NCI-H2107 (cell line): Measurements from ENCODE around the gene DPYD.

ENCODE experiments used
- DNase-seq: peaks from one replicate; lab custom pipeline; 2025; lab: John Stamatoyannopoulos, UW

The DPYD gene

GRCh38 chr1:97138515-97139032 is 782.3 kb downstream of the DPYD start:
- no peak for DNase-seq

DNA sequence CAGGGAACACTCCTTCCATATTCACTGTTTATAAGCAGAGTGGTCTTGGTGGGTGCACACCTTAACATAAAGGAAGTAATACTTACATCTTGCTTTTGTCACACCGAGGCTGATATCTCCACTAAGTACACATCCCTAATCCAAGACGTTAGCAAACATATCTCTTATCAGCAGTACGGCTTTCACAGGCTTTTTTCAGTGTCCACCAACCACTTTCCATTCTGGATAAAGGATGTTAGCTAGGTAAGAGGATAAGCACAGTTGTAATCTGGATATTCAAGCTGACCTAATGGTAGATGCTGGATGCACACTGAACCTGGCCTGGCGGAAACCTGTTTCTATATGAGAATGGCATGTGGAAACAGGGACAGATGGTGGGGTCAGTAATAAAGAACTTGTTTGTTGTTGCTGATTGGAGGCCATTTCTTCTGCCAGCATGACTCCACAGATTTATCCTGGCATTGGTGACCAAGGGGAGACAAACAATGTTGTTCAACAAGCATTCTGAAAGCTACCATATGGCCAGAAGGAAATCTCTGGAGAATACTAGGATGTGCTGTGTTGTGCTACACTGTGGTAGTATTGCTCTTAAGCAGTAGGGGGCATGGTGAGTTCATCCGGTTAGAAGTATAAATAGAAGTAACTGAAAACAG is 782.8 kb downstream of the DPYD start:
- DNase-seq, result peak; percentile 70

DNA sequence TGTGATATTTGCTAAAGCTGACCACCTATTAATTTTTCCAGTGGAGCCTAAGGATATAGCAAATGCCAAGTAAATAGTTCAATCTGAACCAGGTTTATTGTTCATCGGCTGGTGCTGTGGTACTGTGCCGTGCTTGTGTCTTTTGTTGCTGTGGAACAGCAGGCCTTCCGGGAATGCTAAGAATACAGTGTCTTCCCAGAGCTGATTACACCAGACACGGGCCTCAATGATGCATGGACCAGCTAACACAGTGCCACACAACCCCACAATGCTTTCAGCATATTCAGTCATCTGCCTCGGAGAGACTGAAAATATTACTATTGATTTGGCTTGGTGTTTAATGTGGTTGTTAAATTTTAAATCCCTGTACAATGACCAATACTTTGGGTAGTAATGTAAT is 783.8 kb downstream of the DPYD start:
- DNase-seq, result no peak

DNA sequence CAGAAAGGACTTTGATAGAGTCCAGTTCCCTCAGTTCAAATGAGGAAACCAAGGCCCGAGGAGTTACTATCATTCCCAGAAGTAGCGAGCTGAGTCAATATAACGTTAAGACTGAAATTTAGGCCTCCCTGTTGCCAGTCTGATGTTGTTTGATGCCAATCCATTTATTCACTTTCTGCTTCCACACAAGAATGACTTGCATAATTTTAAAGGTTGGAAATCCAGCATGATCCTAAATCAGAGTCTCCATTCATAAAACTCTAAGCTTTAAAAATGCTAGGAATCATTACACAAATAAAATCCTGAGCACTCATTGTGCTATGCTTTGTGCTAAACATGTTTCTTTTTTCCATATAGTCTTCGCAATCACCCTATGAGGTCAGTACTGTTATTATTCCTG is 784.9 kb downstream of the DPYD start:
- DNase-seq, result no peak

DNA sequence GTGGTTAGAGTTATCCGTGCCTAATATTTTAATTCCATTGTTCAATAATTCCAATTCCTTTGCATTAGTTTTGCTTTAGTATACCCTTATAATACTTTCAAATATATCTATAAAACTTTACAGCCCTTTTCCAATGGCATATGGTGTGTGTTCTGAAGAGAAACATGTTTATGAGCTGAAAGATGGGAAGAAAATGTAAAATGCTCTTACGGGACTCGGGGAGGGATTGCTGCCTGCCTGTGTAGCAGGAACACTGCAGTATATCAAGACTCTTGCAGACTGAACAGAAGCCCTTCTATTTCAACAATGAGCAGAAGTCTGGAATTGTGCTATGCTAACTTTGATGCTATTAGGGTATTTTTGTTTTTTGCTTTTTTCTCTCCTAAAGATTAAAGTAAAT is 792.4 kb downstream of the DPYD start:
- DNase-seq, result no peak

- DNase-seq, result no peak
These were observed 797.0 kb downstream of the DPYD start for GRCh38 chr1:97123717-97124431.

DNA sequence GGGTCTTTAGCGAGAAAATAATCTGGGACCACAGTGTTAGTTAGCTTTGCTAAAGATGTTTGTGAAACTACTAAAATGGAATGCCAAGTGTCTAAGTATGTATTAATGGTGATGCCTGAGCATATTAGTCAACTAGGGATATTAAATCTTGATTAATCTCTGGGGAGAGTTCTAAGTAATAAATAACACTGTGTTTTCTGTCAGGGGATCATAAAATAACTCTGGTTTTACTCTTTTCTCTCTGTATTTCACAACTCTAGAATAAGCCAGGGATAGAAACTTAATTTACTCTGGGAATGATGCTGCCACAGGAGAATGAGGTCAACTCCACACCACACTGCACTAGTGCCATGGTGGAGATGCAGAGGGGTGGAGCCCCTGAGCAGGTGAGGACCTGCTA is 800.0 kb downstream of the DPYD start:
- no peak for DNase-seq

GRCh38 chr1:97119260-97120158 is 801.3 kb downstream of the DPYD start:
- peak; percentile 11 for DNase-seq

- no peak for DNase-seq
These were observed 806.0 kb downstream of the DPYD start for GRCh38 chr1:97114842-97115241.

DNA sequence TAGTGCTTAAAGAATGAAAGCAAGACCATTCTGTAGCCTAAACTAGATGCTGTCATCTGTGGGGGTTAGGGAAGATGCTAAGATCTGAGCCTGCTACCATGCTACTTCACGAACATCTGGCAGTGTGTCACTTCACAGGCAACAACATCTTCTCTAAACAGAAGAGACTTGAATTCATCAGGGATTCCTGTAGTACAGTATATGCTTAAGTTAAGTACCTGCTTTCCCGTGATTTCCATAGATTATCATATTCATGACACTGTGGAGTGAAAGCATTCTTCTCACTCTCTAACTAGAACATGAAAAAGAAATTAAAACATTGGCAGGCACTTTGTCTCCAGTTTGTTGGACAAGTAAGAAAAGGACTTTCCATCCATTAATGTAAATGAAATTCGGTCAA is 808.4 kb downstream of the DPYD start:
- DNase-seq, result no peak

- DNase-seq, result no peak
These were observed 812.7 kb downstream of the DPYD start for GRCh38 chr1:97108179-97108578.

DNA sequence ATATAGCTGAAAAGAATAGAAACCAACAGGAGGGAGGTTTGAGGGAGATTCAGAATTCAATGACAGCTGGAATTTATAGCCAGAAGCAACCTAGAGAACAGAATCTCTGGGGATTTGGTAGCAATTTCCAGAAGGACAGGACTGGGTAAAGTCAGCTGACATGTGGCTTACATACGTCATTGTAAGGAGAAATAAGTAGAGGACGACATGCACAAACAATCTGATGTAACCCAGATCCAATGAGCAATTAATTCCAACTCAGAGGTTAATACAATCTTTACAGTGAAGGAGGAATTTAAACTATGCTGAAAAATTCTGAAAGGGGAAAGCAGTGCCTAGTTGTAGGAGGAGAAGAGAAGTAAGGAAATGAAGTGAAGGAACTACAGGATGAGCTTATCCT is 815.3 kb downstream of the DPYD start:
- DNase-seq, result no peak

- DNase-seq, result no peak
These were observed 819.3 kb downstream of the DPYD start for GRCh38 chr1:97101509-97101908.

DNA sequence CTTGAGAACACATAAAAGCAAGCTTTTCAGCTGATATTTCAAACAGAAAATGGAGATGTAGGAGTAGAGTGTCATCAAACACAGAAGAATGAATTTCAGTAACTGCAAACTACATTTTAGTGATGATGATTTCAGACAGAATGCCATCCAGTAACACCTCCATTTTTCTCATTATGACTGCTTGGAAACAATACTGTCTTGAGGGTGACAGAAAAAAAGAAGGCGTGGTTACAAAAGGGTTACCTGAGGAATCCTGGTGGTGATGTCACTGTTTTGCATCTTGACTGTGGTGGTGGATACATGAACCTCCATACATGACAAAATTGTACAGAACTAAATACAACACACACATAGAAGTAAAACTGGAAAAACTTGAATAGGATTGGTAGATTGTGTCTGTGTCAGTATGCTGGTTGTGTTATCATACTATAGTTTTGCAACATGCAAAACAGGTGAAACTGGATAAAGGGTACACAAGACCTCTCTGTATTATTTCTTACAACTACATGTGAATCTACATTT is 823.4 kb downstream of the DPYD start:
- DNase-seq, result no peak

DNA sequence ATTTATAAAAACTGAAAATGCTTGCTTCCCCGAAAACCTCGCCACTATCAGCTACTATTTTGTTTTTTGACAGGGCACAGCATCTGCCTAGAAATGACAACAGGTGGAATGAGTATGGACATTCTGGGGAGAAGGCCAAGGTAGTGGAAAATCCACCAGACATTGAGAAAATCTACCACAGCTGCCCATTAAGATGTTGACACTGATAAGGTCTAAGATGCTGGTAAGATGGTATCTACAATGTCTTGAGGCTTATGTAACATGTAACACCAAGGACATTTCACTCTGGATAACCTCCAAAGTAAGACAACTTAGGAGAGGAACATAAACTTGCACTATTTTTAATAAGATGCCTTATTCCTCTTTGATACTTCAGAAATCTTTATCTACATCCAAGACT is 825.1 kb downstream of the DPYD start:
- no peak for DNase-seq

- no peak for DNase-seq
These were observed 826.4 kb downstream of the DPYD start for GRCh38 chr1:97094247-97094972.

DNA sequence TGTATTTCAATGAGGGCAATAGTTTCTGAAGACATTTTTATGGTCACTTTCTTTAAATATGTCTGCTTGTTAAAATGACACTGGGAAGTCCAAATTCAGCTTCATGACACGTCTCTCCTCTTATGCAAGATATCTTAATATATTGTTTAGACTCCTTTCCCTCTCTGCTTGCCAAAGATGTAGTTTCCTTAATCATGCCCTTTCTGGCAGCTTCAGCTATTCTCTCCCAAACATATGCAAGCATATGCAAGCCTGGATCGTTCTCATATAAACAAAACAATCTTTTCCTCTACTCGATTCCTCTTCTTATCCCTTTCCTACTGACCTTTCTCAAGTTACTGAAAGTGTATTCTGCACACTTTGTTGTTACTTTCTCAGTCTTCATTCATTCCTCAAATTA is 827.1 kb downstream of the DPYD start:
- no peak for DNase-seq

GRCh38 chr1:97092824-97093223 is 828.0 kb downstream of the DPYD start:
- no peak for DNase-seq

DNA sequence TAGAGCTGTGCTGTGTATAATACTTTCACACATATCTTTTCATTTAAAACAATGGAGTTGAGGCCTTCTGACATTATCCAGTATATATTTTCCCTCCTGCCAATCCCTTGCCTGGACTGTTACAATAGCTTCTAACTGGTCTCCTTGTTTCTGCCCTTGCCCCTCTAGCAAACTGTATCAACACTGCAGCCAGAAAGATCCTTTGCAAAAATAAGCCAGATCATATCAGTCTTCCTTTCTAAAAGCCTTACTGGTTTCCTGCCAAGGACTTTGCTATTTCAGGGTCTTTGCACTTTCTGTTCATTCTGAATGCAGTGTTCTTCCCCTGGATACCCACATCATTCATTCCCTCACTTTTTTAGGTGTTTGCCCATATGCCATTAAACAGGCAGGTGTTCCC is 829.2 kb downstream of the DPYD start:
- DNase-seq, result no peak

DNA sequence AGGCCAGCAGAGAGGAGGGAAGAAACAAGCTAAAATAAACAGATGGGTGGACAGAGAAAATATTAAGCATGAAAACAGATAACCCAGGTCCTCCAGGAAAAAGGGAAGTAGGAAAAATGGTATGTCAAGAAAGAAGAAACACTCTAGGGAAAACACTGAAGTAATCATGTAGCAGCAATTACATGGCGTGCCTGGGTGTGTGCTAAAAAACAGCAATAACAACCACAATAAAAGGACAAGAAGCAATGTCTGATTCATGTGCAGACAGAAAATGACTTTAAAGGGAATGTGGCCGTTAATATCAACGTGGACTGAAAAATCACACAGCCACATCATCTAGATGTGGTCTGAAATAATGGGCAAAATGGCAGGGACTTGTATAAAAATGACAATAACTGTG is 829.6 kb downstream of the DPYD start:
- DNase-seq, result no peak

DNA sequence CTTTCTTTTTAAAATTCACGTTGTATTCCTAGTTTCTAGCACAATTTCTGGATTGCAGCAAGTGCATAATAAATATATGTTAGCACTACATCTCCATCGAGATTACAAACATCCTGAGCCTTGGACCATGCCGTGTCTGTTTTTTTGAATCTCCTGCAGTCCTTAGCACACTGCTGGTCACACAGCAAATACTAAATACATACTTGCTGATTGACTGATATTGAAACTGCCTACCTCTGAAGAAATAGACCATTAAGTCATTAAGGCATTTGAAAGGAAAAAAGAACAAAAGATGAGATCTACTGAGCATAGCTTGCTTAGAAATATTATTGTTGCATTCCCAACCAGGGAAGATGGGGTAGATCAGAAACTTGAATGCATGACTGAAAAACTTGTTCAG is 830.1 kb downstream of the DPYD start:
- DNase-seq, result no peak

- DNase-seq, result no peak
These were observed 831.7 kb downstream of the DPYD start for GRCh38 chr1:97089173-97089572.
